Fibroblast of lung (primary cell): ENCODE data around the gene SRCAP.

Source experiments
- EZH2 ChIP-seq: IDR thresholded peaks from 2 replicates; pipeline ENCODE4 v1.5.1; 2012; ENCODE audit warnings: low read length, control low read depth, mild to moderate bottlenecking; ENCODE audit errors: missing control alignments
- TF ChIP-seq, protein P1 (sequence below), 2 donors: IDR thresholded peaks in 1 of 2; conservative IDR thresholded peaks in 1 of 2; 1 replicate in 1 of 2; 2 replicates in 1 of 2; pipeline ENCODE4 v1.5.1; 2011 to 2012; ENCODE audit warnings: low read length in 2 of 2, control low read depth in 1 of 2, inconsistent platforms in 1 of 2, low read depth in 1 of 2, mild to moderate bottlenecking in 1 of 2

DNA sequence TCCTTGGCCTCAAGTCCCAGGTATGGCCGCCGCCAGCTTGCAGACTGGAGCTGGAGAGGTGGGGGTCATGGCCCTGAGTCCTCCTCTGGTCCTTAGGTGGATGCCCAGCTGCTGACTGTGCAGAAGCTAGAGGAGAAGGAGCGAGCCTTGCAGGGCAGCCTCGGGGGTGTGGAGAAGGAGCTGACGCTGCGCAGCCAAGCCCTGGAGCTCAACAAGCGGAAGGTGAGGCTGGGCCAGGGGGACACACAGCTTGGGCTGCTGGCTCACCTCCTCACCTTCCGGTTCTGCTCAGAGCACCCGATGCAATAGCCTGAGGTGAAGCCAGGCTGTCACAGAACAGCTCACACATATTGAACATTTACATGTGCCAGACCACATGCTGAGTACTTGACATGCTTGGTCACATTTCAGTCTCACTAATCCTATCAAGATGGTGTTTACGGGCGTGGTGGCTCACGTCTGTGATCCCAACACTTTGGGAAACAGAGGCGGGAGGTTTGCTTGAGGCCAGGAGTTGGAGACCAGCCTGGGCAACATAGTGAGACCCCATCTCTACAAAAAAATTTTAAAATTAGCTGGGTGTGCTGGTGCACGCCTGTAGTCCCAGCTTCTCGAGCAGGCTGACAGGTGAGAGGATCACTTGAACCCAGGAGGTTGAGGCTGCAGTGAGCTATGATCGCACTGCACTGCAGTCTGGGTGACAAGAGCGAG lies 70.6 kb downstream of the SRCAP start:
- TF ChIP-seq, protein P1, sequence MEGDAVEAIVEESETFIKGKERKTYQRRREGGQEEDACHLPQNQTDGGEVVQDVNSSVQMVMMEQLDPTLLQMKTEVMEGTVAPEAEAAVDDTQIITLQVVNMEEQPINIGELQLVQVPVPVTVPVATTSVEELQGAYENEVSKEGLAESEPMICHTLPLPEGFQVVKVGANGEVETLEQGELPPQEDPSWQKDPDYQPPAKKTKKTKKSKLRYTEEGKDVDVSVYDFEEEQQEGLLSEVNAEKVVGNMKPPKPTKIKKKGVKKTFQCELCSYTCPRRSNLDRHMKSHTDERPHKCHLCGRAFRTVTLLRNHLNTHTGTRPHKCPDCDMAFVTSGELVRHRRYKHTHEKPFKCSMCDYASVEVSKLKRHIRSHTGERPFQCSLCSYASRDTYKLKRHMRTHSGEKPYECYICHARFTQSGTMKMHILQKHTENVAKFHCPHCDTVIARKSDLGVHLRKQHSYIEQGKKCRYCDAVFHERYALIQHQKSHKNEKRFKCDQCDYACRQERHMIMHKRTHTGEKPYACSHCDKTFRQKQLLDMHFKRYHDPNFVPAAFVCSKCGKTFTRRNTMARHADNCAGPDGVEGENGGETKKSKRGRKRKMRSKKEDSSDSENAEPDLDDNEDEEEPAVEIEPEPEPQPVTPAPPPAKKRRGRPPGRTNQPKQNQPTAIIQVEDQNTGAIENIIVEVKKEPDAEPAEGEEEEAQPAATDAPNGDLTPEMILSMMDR (conservative IDR thresholded peaks at IDR 0.05 in 1 of 2, IDR thresholded peaks at IDR 0.05 in 1 of 2; ENCODE audit: low read depth in 1 of 2, low read length in 2 of 2): no peak
- TF ChIP-seq EZH2: no peak
